HG03066 (cell line): ENCODE measurements around the gene CNGB1.
"Not testable (repeated sequence)": the region's sequence is repeated elsewhere in the genome, so short reads cannot be mapped to it uniquely, and the experiment has no call there.

Source experiments
- ATAC-seq: cut with Tn5 transposase; IDR thresholded peaks from one replicate; pipeline ENCODE4 v1.9.1; 2021; ENCODE audit warnings: low read depth; ENCODE audit not compliant: unreplicated experiment

Gene CNGB1

DNA sequence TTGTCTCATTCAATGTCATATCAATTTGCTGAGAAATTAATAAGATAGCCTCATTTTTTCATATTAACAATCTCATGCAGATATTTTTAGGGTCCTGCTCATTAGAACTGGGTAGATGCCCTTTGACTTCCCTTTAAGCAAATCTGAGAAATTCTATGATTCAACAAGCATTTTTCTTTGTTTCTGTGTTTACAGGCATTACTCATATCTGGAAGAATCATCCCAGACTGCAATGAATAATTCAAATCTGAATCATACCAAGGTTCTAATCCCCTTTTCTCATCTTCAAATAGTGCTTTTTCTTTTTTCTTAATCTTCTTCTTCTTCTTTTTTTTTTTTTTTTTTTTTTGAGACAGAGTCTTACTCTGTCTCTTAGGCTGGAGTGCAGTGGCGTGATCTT is 99.5 kb downstream of the CNGB1 start:
- no peak for ATAC-seq

DNA sequence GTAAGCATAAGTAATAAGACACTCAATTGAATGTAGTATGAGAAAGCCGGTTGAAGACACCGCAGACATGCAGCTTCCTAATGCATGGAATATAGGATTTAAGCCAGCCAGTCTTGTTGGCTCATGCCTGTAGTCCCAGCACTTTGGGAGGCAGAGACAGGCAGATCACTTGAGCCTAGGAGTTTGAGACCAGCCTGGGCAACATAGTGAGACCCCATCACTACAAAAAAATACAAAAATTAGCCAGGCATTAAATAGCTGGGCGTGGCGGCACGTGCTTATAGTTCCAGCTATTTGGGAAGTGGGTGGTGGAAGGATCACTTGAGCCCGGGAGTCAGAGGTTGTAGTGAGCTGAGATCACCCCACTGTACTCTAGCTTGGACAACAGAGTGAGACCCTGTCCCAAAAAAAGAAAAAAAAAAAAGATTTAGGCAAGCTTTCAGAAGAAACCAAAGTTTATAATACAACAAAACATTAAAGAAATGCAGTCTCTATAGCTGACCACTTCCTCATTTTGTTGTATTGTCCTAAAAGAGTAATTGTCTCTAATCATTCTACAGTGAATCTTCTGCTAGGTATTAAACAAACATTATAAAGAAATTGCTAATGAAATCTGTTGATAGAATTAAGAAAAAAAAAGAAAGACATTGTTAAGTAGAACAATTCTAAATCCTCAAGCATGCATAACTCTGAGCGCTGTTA is 100.0 kb downstream of the CNGB1 start:
- no peak for ATAC-seq

DNA sequence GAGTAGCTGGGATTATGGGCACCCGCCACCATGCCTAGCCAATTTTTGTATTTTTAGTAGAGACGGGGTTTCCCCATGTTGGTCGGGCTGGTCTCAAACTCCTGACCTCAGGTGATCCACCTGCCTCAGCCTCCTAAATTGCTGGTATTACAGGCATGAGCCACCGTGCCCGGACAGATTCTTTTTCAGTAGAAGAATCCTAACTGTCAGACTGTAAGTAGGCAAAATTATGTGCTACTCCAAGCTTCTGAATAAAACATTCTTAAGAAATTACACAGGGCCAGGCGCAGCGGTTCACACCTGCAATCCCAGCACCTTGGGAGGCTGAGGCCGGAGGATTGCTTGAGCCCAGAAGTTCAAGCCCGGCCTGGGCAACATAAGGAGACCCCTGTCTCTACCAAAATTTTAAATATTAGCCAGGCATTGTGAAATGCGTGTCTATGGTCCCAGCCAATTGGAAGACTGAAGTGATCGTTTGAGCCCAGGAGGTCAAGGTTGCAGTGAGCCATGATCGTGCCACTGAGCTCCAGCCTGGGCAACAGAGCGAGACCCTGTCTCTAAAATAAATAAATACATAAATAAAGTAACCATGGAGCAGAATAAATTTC is 101.9 kb downstream of the CNGB1 start:
- no peak for ATAC-seq

DNA sequence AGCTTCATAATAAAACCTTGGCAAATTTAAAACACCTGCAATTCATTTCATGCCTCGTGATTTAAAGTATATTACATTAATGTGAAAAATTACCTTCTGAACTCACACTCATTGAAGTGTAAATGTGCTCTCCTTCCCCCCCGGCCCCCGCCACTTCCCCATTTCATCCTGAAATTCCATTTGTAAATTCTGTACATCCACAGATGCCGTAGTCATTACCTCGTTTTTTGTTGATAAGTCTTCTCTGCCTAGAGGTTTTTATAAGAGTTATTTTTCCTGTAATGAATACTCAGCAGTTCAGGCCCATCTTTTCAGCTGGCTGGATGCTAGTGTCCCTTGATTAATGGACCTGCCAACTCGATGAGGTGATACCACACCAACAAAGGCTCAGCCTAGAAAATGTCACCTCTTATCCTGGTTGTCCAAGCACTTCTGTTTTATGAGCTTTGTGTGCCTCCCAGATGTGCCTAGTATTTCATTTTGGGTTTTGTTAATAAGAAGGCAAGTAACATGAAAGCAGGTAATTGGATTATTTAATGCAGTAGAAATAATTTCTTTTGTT is 103.8 kb downstream of the CNGB1 start:
- no peak for ATAC-seq

DNA sequence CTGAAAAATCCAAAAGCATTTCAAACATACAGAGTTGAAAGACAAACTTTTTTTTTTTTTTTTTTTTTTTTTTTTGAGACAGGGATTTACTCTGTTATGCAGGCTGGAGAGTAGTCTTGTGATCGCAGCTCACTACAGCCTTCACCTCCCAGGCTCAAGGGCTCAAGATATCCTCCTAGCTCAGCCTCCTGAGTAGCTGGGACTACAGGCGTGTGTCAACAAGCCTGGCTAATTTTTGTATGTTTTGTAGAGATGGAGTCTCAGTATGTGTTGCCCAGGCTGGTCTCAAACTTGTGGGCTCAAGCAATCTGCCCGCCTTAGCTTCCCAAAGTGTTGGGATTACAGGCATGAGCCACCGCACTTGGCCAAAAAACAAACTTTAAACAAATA is 104.4 kb downstream of the CNGB1 start:
- no peak for ATAC-seq

DNA sequence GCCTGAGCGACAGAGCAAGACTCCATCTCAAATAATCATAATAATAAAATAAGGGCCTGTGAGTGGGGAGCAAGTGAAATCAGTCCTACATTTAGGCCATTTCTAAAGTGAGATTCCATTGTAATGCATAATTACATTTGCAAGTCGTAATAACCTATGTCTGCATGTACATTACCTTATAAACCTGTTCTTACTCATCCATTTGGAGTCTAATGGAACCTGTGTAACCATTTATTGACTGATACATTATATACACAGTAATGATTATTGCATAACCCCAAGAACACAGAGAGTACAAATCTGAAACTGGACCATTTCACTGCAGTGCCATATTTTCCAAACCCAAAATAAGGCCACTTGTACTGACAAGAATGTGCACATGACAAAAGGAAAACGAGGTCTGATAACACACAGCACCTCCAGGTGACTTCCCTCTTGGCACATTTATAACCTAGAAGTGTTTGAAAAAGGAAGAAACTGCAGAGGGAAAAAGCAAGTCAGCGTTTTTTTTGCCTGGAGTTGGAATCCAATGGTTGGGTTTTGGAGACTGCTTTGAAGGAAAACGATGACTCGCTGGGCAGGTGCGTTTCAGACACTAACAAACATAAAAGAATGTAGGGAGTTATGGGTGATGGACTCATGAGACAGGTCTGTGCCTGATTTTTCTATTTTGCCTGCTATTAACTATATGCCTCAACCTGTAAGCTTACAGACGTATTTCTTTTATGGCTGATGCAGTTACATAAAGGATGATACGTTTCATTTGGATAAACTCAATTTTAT is 105.0 kb downstream of the CNGB1 start:
- no peak for ATAC-seq

DNA sequence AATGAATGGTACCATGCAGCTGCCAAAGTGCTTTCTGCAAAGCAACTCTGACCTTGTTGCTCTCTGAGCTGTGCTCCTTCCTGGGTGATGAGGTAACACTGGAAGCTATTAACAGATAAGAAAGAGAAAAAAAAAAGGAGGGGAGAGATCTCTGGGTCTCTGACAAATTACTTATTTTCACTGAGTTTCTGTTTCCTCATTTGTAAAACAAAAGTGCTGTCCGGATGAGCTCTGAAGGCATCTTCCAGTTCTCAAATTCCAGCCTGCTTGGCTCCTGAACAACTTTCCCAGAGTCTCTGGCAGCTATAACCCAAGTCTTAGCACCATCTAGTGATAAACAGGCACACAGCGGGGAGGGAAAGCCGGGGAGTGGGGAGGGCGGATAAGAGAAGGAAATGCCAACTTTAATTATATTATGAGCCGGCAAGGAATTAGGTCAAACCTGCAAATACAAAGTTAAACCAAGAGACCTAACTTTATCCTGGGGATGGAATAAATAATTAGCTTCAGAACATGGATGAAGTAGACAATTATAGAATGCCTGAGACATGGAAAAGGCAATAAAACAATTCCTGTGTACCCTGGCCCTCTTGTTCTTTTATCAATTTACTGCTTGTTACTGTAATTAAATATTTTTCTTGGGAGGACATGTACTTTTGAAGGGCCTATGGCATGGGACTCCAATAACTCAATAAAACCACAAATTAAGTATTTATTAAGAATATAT is 107.3 kb downstream of the CNGB1 start:
- ATAC-seq: no peak

DNA sequence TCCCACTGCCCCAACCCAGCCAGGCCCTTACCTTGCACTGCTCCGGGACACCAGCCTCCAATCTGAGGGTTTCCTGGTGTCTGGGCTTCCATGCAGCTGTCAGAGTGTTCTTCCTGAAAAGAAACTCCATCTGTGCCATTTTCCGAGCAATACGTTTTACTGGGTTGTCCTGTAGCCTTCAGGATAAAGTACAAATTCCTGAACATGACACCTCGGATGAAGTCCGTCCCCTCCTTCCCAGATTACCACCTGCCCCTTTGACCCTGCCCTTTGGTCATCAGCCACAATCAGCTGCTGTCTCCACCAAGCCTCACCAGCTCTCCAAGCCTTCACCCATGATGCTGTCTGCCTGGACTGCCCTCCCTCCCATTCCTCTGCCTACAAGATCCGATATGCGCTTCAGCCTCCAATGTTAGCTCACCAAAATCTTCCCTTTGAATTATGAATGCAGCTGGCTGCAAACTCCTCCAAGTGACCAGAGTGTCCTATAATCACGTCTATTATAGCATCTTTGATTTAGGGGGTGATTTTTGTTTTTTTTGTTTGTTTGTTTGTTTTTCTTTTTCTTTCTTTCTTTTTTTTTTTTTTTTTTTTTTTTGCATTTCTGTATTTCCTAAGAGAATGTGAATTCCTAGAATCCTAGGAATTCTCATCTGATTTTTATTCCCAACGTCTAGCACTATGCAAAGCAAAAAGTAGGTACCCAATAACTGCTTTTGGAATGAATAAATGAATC is 108.1 kb downstream of the CNGB1 start:
- no peak for ATAC-seq

DNA sequence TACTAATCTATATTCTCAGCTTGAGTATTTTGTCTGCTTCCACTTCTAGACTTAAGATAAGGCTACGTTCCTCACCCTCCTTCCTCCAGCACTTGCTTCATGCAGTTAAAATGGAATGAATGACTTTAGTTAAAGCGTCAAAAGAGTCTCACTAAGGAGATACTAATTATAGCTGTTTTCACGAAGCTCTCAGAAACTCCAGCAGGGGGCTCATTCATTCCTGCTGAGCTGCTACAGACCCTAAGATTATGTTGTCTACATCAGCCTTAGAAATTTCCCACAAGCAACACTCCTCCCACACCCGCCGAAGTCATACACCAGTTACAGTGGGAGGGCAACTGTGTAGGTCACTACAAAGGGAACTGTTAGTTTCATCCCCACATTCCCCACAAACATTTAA is 111.6 kb downstream of the CNGB1 start:
- ATAC-seq: no peak

DNA sequence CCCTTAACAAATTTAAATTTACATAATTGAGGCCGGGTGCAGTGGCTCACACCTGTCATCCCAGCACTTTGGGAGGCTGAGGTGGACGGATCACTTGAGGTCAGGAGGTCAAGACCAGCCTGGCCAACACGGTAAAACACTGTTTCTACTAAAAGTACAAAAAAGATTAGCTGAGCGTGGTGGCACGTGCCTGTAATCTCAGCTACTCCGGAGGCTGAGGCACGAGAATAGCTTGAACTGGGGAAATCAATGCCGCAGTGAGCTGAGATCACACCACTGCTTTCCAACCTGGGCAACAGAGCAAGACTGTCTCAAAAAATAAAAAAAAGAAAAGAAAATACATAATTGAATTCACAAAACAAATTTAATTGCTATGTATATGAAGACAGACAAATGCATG is 112.3 kb downstream of the CNGB1 start:
- no peak for ATAC-seq

DNA sequence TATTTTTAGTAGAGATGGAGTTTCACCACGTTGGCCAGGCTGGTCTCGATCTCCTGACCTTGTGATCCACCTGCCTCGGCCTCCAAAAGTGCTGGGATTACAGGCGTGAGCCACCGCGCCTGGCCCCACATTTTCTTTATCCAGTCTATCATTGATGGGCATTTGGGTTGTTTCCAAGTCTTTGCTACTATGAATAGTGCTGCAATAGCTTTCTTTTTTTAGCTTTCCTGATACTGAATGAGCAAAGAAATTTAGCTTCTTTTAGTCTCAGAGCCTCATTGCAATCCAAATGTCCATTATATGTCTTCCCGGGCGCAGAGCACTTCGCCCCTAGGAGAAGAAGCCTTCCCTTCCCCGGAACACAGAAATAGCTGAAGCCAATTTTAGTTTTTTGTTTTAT is 112.9 kb downstream of the CNGB1 start:
- not testable (repeated sequence) for ATAC-seq

DNA sequence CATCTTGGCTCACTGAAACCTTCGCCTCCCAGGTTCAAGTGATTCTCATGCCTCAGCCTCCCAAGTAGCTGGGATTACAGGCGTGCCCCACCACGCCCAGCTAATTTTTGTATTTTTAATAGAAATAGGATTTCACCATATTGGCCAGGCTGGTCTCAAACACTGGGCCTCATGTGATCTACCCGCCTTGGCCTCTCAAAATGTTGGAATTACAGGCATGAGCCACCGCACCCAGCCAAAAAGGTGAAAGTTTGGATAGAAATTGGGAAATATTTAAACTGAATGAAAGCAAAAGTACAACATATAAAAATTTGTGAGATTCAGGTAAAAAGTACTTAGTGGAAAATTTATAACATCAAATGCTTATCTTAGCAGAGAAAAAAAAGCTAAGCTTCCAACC is 115.7 kb downstream of the CNGB1 start:
- no peak for ATAC-seq

DNA sequence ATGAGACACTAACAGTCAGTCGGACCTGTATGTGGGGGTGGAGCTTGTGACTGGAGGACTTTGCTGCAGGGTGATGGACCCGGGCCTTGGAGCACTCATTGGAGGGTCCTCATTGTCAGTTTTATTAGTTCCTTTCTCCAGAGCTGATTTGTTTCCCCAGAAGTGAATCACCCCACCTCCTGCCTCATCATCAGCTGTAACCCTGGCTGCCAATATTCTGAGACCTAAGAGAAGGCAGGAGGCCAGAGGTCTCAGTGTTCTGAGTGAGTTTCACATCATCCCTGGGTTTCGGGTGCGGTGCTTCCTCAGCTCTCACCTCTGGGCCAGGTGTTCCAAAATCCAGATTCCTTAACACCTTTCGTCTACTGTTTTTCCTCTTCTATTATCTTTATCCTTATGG is 118.7 kb downstream of the CNGB1 start:
- no peak for ATAC-seq

DNA sequence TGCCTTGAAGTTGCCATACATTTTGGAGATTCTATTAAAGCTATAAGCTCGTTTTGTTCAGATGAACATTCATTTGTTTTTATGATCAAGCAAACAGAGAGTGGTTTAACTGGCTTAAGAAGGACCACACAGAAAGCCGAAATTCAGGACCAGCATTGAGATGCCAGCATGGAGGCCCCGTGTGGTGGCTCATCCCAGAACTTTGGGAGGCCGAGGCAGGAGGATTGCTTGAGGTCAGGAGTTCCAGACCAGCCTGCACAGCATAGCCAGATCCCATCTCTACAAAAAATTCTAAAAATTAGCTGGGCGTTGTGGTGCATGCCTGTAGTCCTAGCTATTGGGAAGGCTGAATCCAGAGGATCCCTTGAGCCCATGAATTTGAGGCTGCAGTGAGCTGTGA is 122.7 kb downstream of the CNGB1 start:
- ATAC-seq: no peak

DNA sequence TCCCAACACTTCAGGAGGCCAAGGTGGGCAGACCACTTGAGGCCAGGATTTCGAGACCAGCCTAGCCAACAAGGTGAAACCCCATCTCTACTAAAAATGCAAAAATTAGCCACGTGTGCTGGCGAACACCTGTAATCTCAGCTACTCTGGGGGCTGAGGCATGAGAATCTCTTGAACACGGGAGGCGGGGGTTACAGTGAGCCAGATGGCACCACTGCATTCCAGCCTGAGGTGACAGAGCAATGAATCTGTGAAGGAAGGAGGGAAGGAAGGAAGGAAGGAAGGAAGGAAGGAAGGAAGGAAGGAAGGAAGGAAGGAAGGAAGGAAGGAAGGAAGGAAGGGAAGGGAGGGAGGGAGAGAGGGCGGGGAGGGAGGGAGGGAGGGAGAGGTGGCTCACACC is 124.0 kb downstream of the CNGB1 start:
- ATAC-seq: not testable (repeated sequence)

DNA sequence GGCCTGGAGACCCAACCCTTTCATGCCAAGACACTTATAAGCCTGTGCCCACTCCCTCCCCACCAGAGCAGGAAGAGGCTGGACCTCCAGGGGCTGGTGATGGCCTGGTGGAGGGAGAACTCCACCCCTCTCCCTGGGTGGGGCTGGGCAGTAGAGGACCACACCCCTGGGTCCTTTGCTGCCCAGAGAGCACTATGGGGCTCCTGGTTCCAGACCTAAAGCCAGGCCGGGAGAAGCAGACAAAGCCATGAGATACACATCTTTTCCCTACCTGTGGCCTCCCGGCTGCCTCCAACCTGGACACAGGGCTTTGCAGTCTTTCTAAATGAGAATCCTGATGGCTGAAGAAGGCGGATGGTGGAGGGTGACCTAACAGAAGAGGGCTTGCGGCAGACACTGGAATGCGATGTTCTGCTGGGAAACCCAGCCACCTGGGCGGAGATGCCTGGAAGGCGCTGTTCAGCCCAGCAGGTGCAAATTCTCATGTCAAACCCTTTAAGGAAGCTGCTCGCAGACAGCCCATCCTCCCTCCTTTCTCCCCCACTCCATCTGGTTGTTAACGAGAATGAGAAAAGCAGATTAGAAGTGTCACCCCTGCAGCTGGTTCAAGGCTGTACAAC is 124.7 kb downstream of the CNGB1 start:
- ATAC-seq: no peak

DNA sequence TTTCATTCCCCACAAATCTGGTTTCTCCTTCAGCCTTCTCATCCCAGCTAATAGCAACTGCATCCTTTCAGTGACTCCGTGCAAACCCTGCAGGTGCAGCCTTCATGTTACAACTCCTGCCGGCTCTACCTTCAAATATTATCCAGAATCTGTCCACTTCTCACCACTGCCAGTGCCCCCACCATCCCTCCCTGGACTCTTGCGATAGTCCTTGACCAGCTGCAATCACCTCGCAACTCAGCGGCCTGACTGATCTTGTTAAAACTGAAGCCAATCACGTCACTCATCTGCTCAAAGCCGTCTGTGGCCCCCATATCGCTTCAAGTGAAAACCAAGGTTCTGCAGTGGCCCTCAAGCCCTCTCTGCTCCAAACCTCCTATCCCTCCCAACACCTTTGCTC is 125.8 kb downstream of the CNGB1 start:
- ATAC-seq: no peak

DNA sequence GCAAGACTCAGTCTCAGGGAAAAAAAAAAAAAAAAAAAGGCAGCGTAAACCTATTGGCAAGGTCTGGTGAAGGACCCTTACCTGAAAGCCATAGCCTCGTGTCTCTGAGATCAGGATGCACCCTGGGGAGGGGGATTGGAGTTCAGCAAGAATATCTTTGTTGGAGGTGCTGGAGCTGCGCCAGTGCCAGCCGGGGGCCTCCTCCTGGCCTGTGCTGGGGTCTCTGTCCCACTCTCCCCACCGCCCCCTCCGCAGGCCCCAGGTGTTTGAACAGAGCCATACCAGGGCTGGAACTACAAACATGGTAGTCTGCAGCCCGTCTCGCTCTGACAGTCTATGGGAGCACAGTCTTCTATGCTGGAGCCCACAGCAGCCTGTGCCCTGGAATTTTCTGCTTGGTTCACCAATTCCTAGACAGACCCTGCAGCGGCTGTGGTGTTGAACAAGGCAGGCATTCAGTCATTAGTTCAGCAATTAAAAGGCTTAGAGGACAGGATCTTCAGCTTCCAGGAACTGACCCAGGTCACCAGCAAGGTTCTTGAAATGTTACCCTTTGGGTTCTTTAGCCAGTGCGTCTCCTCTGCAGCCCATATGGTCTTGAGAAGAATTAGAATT is 126.4 kb downstream of the CNGB1 start:
- no peak for ATAC-seq

DNA sequence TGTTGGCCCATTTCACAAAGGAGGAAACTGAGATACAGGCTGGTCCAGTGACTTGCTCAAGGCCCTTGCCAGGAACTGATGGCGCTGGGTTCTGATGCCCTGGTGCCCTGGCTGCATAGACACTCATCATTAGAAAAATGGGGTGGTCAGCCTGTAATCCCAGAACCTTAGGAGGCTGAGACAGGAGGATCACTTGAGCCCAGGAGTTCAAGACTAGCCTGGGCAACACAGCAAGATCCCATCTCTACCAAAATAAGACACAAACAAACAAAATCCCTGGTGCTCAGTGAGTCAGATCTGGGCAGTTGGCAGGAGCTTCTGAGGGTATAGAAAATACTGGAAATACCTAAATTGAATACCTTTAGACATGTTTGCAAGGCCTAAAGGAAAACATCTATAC is 127.5 kb downstream of the CNGB1 start:
- ATAC-seq: no peak
